Endothelial cell of coronary artery (primary cell): ENCODE results near the gene PUS7. TPM values are rescaled to one million over a fixed set of nuclear protein-coding genes. Genes with fewer than 3 reads are reported as not detected.

ENCODE experiments used
- total RNA-seq: library from RNA; depleted of rRNA; stranded (reverse); fragments of >200 nt; gene quantifications from 2 replicates; pipeline ENCODE4 v1.2.3, GENCODE V29; 2014

PUS7 gene, protein sequence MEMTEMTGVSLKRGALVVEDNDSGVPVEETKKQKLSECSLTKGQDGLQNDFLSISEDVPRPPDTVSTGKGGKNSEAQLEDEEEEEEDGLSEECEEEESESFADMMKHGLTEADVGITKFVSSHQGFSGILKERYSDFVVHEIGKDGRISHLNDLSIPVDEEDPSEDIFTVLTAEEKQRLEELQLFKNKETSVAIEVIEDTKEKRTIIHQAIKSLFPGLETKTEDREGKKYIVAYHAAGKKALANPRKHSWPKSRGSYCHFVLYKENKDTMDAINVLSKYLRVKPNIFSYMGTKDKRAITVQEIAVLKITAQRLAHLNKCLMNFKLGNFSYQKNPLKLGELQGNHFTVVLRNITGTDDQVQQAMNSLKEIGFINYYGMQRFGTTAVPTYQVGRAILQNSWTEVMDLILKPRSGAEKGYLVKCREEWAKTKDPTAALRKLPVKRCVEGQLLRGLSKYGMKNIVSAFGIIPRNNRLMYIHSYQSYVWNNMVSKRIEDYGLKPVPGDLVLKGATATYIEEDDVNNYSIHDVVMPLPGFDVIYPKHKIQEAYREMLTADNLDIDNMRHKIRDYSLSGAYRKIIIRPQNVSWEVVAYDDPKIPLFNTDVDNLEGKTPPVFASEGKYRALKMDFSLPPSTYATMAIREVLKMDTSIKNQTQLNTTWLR
- total RNA-seq, result 26.5 and 27.2 TPM in 2 replicates

GRCh38 chr7:105521717-105522463 is at the start of gene PUS7:
Gene PUS7, minus strand, starts transcription at chr7:105522271. Its CDS starts 13,759 bp downstream, at chr7:105508512.

GRCh38 chr7:105531792-105532671 is 10.0 kb upstream of the PUS7 start, which contains the start of gene RINT1:
Gene RINT1, plus strand, starts transcription at chr7:105532201. Its CDS starts 115 bp downstream, at chr7:105532316.

Other genes starting within 250 kb of the PUS7 start
- gene SRPK2, start 133.3 kb downstream of the PUS7 start, total RNA-seq, result 40.6 and 52.6 TPM in 2 replicates
- 9.6 and 12.3 TPM in 2 replicates for gene RINT1, start 9.9 kb upstream of the PUS7 start, total RNA-seq
- under 0.01 TPM in 1 of 2 replicates, not detected in the other for gene EFCAB10, start 59.2 kb upstream of the PUS7 start, total RNA-seq